ENCODE data around the gene MACROD2. TPM values are rescaled to one million over a fixed set of nuclear protein-coding genes. Genes with fewer than 3 reads are reported as not detected.

MACROD2 gene
- total RNA-seq, 1 experiment from 2014 or later: 0.24 TPM

- peak; percentile 13 for DNase-seq (ENCODE audit: low read depth)
Observed at GRCh38 chr20:14062786-14063185, 67.5 kb downstream of the MACROD2 start.

DNA sequence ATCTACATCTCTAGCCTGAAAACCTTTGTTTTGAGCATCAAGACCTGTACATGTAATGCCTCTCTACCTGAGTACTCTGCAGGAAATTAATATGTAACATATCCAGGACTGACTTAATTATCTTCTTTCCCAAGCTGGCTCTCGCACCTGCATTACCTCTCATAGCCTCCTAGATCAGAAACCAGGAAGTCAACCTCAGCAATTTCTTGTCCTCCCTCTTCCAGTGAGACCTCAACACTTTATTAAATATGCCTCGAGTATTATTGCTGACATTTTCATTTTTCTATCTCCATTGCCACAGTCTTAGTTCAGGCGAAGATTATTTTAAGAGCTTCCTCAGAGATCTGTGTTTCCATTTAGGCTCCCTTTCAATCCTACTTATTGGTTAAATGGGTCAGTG, 69.0 kb downstream of the MACROD2 start:
- DNase-seq (ENCODE audit: low read depth): no peak

- no peak for DNase-seq (ENCODE audit: low read depth)
Observed at GRCh38 chr20:14064921-14065320, 69.6 kb downstream of the MACROD2 start.

DNA sequence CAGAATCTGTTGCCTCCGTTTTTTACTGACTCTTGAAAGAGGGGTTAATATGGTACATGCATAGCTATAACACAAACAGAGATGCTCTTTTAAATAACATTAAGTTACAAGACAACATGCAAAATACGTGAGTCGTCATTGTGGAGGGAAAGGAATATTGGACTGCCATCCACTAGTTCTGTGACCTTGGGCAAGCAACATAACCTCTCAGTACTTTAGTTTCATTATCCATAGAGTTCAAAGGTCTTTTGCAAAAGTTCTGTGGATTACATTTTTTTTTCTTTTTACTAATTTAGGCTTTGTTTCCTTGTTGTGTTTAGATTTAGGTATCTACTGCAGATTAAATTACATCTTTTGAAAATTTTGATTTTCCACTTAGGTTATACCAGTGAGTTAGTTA, 70.5 kb downstream of the MACROD2 start:
- no peak for DNase-seq (ENCODE audit: low read depth)

- peak; percentile 18 for DNase-seq (ENCODE audit: low read depth)
Observed at GRCh38 chr20:14067603-14068002, 72.3 kb downstream of the MACROD2 start.

GRCh38 chr20:14069796-14070195, 74.5 kb downstream of the MACROD2 start:
- peak; percentile 74 for DNase-seq (ENCODE audit: low read depth)

DNA sequence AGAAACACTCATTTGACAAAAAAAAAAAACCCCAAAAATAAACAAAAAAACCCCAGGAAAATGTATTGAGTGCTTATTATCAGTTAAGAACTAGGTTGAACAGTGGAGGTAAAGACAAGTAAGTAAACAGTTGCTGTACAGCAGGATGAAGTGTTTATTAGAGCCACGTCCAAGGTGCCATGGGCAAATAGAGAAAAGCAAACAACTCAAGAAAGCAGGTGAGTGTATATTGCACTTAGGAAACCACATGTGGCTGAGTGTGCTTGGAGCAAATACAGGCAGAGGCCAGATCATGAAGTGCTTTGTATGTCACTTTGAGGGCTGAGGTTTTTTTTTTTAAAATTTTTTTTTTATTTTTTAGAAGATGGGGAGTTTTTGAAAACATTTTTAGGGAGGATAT, 98.3 kb downstream of the MACROD2 start:
- DNase-seq (ENCODE audit: low read depth): no peak

- no peak for DNase-seq (ENCODE audit: low read depth)
Observed at GRCh38 chr20:14098261-14098660, 102.9 kb downstream of the MACROD2 start.

DNA sequence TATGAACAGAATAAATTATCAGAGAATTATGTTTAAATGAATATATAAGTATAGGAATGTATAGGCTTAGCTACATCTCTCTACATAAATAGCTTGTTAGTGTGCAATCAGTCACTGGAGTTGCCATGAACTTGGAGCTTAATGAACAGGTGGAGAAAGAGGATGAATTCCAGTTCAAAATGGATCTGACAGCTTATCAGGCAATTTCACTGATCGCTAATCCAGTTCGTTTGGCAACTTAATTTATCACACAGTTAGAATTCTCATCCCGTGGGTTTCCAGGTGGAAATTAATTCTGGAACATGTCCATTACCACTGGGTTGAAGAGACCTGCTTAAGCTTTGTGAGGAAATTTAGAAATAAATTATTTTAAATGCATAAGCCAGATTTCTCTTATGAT, 118.1 kb downstream of the MACROD2 start:
- DNase-seq (ENCODE audit: low read depth): no peak

DNA sequence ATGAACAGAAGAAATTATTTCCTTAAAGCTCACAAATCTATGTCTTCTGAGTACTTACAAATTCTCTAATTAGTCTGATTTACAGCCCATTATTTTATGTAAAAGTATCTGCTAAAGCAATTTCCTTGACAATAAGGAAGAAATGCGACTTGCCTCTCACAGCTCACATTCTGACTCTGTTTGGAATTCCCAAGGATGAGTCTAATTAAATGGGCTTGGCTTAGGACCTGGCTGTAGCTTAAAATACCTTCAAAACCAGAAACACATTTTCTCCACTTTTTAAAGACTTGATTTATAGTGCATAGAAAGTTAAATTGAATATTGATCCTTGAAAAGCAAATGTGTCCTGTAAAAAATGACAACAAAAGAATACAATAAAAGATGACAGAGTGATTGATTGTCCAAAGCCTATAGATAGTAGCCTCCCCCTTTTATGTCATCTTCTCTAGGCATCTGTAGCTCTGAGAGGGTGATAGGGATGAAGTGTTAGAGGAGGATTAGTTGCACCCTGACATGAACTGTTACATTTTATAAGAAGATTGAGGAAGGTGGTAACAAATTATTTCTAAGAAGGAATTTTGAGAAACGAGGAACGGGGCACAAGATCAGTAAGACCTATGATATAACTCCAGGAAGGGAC, 118.9 kb downstream of the MACROD2 start:
- no peak for DNase-seq (ENCODE audit: low read depth)

DNA sequence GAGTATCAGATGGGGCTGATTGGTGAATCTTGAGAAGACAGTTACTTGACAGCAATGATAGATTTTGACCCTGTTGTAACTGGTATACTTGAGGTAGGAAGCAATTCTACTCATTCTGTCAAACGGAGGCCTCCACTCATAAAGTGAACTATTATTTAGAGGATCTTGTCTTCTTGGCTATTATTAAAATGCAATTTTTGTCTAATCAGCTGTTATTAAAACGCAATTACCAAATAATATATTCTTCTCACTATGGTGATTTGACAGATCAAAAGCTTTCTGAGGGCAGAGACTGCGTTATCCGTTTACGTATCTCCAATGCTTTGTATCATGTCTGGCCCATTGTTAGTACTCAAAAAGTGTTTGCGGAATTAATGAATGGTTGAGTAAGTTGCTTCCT, 120.7 kb downstream of the MACROD2 start:
- no peak for DNase-seq (ENCODE audit: low read depth)

GRCh38 chr20:14117768-14118167, 122.5 kb downstream of the MACROD2 start:
- DNase-seq (ENCODE audit: low read depth): no peak

GRCh38 chr20:14126856-14127255, 131.5 kb downstream of the MACROD2 start:
- DNase-seq (ENCODE audit: low read depth): no peak

GRCh38 chr20:14127514-14128223, 132.4 kb downstream of the MACROD2 start:
- DNase-seq (ENCODE audit: low read depth): no peak

GRCh38 chr20:14134004-14134403, 138.7 kb downstream of the MACROD2 start:
- DNase-seq (ENCODE audit: low read depth): no peak

DNA sequence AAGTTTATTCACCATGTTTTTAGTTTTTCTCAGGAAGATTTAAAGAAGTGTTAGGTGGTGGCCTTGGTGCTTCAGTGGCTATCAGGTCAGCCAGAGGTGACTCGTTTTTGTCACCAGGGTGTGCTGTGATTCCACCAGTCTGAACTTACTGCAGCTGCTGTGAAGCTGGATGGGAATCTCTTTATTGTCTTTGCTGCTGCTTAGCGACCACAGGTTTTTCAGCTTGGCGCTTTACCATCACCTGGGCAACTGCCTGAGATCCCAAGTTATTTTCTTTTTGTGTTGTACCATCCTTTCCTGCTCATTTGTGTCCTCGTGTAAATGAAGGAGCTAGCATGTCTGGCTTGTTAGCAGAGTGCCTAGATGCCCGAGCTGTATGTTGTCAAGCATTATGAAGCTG, 146.9 kb downstream of the MACROD2 start:
- DNase-seq (ENCODE audit: low read depth): no peak

DNA sequence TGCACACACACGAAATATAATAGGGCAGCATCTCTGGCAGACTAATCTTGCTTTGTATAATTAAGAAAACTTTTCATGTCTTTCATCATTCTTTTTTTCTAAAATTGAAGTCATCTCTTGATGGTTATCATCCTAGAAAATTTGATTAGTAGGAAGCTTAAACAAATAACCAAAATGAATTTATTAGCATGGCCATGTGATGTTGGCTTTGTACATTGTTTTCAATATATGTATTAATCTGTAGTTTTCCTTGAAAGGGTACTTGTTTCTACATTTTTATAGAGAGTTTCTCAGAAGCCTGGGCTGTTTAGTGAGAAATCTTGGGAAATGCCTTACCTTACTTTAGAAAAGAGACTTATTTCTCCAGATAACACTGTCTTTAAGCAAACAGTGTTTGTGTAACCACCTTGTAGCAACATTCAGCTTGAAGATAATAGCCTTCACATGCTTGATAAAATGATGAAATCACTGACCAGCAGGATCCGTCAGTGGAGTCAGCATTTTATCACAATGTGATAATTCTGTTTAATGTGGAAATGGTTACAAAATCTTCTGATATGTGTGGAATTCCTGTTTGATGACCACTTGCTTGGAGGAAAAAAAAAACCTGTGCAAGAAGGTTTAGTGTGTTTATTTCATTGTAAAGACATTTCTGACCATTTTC, 147.8 kb downstream of the MACROD2 start:
- DNase-seq (ENCODE audit: low read depth): no peak

DNA sequence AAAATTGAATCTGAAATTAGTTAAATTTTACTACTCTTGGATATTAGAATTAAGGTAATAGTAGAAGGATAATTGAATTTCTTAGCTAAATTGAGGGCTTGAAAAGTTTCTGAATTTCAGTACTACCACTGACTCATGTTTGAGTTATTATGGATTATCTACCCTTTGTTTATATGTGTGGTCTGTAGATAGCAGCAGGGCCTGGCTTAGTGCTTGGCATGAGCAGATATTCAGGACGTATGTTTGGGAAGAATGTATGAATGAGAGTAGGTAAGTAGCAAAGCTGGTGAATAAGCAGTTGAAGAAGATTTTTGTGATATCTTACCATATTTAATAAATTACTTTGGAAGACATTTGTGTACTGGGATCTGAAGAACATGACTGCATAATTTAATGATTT, 152.7 kb downstream of the MACROD2 start:
- no peak for DNase-seq (ENCODE audit: low read depth)

GRCh38 chr20:14155361-14155760, 160.0 kb downstream of the MACROD2 start:
- DNase-seq (ENCODE audit: low read depth): no peak

DNA sequence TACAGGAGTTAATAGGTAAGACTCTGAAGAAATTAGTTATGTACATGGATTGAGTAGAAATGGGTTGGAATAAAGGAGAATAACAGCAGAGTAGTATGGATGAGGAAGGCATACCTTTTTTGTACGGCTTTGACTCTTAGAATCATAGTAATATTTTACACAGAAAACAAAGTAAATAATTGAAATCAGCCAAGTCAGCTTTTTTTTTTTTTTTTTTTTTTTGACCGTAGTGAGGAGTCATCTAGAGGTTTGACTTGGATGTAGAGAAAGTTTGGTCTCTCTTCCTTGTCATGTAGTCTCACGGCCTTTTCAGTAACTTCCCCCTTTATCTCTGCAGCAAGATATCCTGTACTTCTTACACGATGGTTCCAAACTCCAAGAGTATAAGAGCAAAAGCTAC, 183.2 kb downstream of the MACROD2 start:
- no peak for DNase-seq (ENCODE audit: low read depth)

- no peak for DNase-seq (ENCODE audit: low read depth)
Observed at GRCh38 chr20:14178952-14179351, 183.6 kb downstream of the MACROD2 start.

DNA sequence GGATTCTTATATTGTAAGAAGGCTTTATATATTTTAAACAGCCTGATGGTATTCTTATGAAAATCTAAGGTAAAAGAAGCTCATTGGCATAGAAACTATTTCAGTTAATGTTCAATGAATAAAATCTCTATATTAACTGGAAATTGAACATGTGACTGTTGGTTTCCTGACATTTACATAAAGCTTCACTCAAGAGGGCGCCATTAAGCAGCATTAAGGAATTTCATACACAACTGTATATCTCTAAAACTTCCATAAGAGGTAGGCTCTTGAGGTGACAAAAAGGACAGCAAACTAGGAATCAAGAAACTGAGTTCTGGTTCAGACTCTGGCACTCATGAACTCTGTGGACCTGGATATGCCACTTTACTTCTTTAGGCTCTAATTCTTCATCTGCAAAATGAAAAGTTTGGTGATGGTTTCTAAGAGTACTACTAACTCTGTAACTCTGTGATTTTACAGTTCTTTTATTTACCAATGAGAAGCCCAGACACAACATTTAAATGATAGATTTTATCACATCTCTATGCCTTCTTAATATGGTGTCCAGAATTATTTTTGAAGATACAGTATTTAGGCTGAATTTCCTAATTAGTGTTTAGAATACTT, 194.6 kb downstream of the MACROD2 start:
- peak; percentile 13 for DNase-seq (ENCODE audit: low read depth)

GRCh38 chr20:14191559-14191958, 196.2 kb downstream of the MACROD2 start:
- no peak for DNase-seq (ENCODE audit: low read depth)

Data from RPMI7951 (cell line).